Activated T-cell treated with anti-CD3 and anti-CD28 coated beads, Interleukin-2, amount 50 U/mL, for 24 hours (primary cell): Measurements from ENCODE around the gene AMN.
"Not testable (repeated sequence)": the region's sequence is repeated elsewhere in the genome, so short reads cannot be mapped to it uniquely, and the experiment has no call there.

Source experiments
- DNase-seq: peaks from one replicate; pipeline ENCODE4 v3.0.0-alpha.2; 2020
- H3K27ac Mint-ChIP-seq: 2 replicates; pipeline ENCODE4 v1.8.0; 2020; ENCODE audit warnings: mild to moderate bottlenecking, mixed read lengths
- H3K27me3 Mint-ChIP-seq: 2 replicates; pipeline ENCODE4 v1.8.0; 2020; ENCODE audit warnings: mixed read lengths
- H3K36me3 Mint-ChIP-seq: 2 replicates; pipeline ENCODE4 v1.8.0; 2020; ENCODE audit warnings: low read depth, mixed read lengths
- H3K4me1 Mint-ChIP-seq: 2 replicates; pipeline ENCODE4 v1.8.0; 2020; ENCODE audit warnings: low read depth, mixed read lengths
- H3K4me3 Mint-ChIP-seq: 2 replicates; pipeline ENCODE4 v1.8.0; 2020; ENCODE audit warnings: mild to moderate bottlenecking, moderate library complexity, mixed read lengths
- H3K9me3 Mint-ChIP-seq: 2 replicates; pipeline ENCODE4 v1.8.0; 2020; ENCODE audit warnings: mixed read lengths

The AMN gene

DNA sequence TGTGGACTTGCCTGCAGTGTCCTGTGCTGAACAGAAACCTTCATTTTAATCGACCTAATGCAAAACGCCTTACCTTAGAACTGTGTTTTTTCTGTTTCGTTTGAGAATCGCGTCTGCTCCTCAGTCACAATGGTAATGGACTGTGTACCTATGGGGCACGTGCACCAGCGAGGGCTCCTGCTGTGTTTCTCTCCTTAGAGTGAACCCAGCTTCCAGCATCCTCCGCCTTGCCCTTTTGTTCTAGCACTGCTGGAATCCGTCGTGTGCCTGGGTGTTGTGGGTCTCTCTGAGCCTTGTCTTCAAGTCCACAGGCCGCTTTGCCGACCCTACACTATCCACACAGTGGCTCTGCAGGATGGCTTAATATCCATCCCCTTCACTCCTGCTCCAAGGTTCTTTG is 3.6 kb downstream of the AMN start:
- Mint-ChIP-seq H3K27me3 (peaks cover 53% of the 10 kb centered on the region), H3K36me3 (no peaks in the 10 kb centered on the region), H3K4me3 (no peak overlapping the region), H3K27ac (no peak overlapping the region), H3K9me3 (no peaks in the 10 kb centered on the region), H3K4me1 (peaks cover 16% of the 10 kb centered on the region)
- DNase-seq, result no peak

DNA sequence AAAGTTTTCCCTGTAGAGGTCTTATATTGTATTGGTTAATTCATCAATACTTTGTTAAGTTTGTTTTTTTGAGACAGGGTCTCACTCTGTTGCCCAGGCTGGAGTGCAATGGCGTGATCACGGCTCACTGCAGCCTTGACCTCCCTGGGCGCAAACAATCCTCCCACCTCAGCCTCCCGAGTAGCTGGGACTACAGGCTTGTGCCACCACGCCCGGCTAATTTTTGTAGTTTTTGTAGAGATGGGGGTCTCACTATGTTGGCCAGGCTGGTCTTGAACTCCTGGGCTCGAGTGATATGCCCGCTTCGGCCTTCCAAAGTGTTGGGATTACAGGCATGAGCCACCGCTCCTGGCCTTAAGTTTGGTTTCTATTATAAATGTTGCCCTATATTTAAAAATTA is 4.4 kb downstream of the AMN start:
- not testable (repeated sequence) for DNase-seq, H3K9me3 Mint-ChIP-seq, H3K4me3 Mint-ChIP-seq, H3K36me3 Mint-ChIP-seq, H3K27ac Mint-ChIP-seq
- H3K27me3 Mint-ChIP-seq, result peaks cover 60% of the 10 kb centered on the region
- H3K4me1 Mint-ChIP-seq, result peaks cover 16% of the 10 kb centered on the region

DNA sequence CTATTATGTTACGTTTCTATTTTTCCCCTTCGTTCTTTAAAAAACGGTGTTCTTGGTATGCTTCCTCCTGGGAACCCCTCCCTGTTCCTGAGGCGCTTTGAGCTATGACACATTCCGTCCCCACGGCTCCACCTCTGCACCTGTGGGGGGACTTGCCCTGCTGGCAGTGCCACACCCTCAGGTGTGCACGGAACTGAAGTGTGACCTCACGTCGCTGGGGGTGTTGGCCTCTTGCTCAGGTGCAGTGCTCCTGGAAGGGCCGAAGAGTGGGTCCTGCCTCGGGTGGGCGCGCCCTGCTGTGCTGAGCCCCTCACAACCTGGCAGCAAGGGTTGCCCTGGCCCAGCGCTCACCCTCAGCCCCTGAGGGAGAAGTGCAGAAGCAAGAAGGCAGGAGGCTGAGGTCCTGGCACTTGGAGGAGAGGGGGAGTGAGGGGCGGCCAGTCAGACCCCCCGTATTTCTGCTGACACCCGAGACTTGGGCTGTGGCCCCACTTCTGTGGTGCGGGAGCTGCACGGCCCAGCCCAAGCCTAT is 4.9 kb downstream of the AMN start:
- Mint-ChIP-seq H3K27me3 (peaks cover 60% of the 10 kb centered on the region), H3K9me3 (no peaks in the 10 kb centered on the region), H3K27ac (no peak overlapping the region), H3K4me1 (peaks cover 16% of the 10 kb centered on the region), H3K36me3 (no peaks in the 10 kb centered on the region), H3K4me3 (no peak overlapping the region)
- DNase-seq, result no peak

DNA sequence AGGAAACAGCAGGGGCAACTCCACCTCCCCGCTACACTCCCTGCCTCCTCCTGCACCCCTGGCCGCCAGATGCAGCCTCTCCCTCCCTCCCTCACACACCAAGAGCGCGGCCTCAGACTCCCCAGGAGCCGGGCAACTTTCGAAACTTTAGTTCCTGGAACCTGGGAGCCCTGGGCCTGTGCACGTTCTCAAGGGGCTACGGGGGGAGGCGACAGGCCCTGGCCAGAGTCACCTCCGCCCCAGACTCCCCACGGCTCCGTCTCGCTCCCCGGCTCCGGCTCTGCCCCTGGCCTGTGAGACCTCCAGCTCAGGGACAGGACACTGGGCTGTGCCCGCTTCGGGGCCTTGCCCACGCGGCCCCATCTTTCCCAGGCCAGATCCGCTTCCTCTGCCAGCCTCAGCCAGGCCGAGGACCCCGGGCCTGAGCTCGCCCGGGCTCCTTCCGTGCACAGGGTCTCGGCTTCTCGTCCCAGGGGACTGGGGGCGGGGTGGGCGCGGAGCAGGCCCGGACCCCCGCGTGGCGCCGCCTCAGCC is 5.5 kb downstream of the AMN start:
- no peaks in the 10 kb centered on the region for H3K36me3 Mint-ChIP-seq
- H3K4me3 Mint-ChIP-seq, result no peak overlapping the region
- no peaks in the 10 kb centered on the region for H3K9me3 Mint-ChIP-seq
- H3K4me1 Mint-ChIP-seq, result peaks cover 16% of the 10 kb centered on the region
- peaks cover 59% of the 10 kb centered on the region for H3K27me3 Mint-ChIP-seq
- DNase-seq, result peak; percentile 52
- no peak overlapping the region for H3K27ac Mint-ChIP-seq

DNA sequence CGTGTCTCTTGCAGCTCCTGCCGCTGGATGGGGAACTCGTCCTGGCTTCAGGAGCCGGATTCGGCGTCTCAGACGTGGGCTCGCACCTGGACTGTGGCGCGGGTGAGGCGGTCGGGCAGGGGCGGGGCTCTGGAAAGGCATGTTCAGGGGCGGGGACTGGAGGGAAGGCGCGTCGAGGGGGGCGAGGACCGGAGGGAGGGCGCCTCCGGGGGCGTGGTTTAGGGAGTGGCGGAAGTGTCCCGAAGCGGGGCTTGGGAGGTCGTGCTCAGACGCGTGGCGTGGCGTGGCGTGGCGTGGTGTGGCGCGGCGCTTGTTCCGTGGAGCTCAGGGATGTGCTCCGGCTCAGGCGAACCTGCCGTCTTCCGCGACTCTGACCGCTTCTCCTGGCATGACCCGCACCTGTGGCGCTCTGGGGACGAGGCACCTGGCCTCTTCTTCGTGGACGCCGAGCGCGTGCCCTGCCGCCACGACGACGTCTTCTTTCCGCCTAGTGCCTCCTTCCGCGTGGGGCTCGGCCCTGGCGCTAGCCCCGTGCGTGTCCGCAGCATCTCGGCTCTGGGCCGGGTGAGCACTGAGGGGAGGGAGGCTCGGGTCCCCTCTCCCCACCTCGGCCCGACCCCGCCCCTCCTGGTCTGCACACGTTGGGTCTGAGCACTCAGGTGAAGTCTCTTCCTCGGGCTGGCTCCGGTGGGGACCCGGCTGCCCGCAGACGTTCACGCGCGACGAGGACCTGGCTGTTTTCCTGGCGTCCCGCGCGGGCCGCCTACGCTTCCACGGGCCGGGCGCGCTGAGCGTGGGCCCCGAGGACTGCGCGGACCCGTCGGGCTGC is 6.2 kb downstream of the AMN start:
- no peaks in the 10 kb centered on the region for H3K9me3 Mint-ChIP-seq
- H3K27ac Mint-ChIP-seq, result no peak overlapping the region
- H3K4me1 Mint-ChIP-seq, result peaks cover 12% of the 10 kb centered on the region
- peak overlapping the region; percentile 51 for H3K4me3 Mint-ChIP-seq
- H3K27me3 Mint-ChIP-seq, result peaks cover 56% of the 10 kb centered on the region
- peak; percentile 80 for DNase-seq
- H3K36me3 Mint-ChIP-seq, result no peaks in the 10 kb centered on the region

DNA sequence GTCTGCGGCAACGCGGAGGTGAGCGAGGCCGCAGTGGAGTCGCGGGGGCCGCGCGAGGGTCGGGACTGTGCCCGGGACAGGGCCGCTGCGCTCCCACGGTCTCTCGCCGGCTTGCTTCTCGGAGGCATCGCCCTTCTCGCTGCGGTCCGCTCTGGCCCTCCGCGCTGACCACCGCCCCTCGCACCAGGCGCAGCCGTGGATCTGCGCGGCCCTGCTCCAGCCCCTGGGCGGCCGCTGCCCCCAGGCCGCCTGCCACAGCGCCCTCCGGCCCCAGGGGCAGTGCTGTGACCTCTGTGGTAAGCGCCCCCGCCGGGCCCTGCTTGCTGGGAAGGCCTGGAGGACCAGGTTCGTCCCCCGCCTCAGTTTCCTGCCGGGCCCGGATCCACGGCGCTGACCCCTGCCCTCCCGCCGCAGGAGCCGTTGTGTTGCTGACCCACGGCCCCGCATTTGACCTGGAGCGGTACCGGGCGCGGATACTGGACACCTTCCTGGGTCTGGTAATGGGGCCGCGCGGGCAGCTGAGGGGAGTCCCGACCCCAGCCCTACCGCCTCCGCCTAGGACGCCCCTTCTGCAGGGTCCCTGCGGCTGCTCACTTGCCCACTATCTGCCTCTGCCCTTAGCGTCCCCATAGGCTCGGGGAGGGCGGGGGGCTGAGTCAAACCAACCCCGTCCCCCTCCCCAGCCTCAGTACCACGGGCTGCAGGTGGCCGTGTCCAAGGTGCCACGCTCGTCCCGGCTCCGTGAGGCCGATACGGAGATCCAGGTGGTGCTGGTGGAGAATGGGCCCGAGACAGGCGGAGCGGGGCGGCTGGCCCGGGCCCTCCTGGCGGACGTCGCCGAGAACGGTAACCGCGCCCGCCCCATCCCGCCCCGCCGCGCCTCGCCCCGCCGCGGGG is 7.0 kb downstream of the AMN start:
- H3K27ac Mint-ChIP-seq, result no peak overlapping the region
- H3K36me3 Mint-ChIP-seq, result no peaks in the 10 kb centered on the region
- H3K4me1 Mint-ChIP-seq, result peaks cover 9% of the 10 kb centered on the region
- no peaks in the 10 kb centered on the region for H3K9me3 Mint-ChIP-seq
- H3K27me3 Mint-ChIP-seq, result peaks cover 50% of the 10 kb centered on the region
- no peak for DNase-seq
- no peak overlapping the region for H3K4me3 Mint-ChIP-seq

DNA sequence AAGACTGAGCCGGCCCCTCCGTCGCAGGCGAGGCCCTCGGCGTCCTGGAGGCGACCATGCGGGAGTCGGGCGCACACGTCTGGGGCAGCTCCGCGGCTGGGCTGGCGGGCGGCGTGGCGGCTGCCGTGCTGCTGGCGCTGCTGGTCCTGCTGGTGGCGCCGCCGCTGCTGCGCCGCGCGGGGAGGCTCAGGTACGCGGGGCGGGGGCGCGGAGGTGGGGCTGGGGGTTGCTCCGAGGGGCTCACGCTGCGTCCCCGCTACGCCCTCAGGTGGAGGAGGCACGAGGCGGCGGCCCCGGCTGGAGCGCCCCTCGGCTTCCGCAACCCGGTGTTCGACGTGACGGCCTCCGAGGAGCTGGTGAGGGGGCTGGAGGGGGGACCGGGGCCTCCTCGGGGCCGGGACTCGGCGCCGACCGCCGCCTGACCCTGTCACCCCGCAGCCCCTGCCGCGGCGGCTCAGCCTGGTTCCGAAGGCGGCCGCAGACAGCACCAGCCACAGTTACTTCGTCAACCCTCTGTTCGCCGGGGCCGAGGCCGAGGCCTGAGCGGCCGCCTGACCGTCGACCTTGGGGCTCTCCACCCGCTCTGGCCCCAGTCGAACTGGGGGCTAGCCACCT is 7.8 kb downstream of the AMN start:
- H3K27me3 Mint-ChIP-seq, result peaks cover 45% of the 10 kb centered on the region
- no peak for DNase-seq
- no peak overlapping the region for H3K4me3 Mint-ChIP-seq
- no peaks in the 10 kb centered on the region for H3K36me3 Mint-ChIP-seq
- H3K4me1 Mint-ChIP-seq, result peaks cover 8% of the 10 kb centered on the region
- no peak overlapping the region for H3K27ac Mint-ChIP-seq
- no peaks in the 10 kb centered on the region for H3K9me3 Mint-ChIP-seq

DNA sequence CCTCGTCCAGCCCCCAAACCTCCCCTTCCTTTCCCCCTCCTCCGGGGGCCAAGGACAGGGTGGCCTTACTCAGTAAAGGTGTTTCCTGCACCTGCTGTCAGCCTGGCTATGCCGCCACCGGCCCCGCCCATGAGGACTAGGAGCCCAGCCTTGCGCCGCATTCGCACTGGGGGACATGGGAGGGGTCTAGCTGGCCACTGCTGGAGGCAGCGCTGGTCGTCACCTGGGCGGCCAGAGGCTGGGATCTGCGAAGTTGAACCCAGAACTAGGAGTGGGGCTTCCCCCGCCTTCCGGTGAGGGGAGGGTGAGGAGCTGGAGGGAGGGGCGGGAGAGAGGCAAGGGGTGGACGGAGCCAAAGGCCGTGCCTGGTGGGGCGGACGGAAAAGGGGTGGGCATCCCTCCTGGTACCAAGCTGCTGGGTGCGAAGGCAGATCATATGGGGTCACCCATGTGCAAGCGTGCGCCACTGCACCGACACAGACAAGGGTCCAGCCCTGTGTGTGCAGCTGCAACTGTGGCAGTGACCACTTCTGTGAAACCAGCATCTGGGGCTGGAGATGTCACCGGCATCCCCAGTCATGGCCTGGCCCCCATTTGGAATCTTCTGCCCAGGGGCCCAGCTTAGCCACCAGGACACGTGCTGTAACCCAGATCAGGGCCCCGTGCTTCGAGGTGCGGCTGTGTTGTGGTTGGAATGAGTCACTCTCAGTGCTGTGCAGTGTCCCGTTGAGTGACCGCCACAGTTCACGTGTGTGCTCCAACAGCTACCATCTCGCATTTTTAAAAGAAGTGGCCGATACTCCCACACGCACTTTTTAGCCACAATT is 8.5 kb downstream of the AMN start:
- H3K27me3 Mint-ChIP-seq, result peaks cover 38% of the 10 kb centered on the region
- no peak overlapping the region for H3K4me3 Mint-ChIP-seq
- no peaks in the 10 kb centered on the region for H3K9me3 Mint-ChIP-seq
- no peaks in the 10 kb centered on the region for H3K36me3 Mint-ChIP-seq
- H3K4me1 Mint-ChIP-seq, result peaks cover 6% of the 10 kb centered on the region
- DNase-seq, result no peak
- no peak overlapping the region for H3K27ac Mint-ChIP-seq

DNA sequence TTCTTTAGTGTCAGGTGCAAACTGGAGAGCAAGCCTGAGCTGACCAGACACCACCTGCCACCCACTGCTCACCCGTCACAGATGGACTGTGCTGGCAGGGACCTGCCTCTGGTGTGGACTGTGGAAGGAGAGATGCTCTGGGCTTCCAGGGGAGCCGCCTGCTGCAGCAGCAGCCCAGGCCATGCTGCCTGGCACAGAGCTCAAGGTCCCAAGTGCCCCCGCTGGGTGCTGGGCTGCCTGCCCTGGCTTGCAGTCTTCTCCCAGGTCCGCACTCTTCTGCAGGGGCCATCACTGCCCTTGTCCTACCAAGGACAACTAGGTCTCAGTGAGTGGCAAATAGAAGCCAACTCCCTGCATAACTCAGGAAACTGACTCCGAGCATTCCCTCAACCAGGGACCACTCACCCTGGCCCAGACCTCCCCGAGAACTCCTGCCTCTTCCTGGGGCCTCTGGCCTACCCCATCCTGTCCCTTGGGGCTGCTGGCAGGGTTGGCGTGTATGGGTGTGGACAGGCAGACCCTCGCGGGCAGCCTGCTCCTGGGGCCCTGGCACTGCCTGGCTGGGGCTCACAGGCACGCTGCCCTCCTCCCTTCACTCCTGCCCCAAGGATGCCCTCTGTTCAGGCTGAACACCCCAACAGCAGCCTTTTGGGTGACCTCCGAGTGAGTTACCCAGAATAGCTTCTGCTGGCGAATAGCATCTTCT is 9.3 kb downstream of the AMN start:
- peaks cover 6% of the 10 kb centered on the region for H3K4me1 Mint-ChIP-seq
- peaks cover 31% of the 10 kb centered on the region for H3K27me3 Mint-ChIP-seq

DNA sequence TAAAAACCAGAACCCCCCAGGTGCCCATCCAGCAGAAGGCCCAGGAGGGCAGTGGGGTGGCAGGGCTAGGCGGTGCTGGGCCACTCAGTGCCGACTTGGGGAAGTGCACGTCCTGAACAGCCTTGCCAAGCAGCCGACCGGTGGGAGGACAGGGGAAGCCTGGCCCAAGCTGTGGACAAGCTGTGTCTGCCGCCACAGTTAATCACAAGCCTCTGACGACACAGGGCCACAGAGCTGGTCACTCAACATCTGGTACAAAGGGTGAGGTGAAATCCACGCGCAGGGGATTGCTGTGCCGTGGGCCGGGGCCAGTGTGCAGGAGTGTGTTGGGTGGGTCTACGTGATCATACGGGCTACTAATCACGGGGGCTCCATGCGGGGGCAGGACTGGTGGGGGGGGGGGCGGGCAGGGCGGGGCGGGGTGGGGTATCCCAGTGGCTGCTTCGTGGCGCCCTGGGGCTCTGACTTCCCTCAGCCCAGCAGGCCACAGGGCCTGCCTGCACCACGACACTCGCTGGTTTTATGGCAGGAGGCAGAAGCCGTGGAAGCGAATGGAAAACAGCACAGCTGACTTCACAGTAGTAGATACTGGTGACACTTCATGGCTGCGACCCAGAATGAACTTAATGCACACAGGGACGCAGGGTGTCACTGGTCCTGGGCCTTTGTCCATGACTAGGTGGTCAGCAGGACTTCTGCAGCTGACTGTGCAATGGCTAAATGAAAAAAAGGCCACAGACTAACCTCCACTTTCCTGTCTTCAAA is 10.2 kb downstream of the AMN start:
- DNase-seq, result no peak
- Mint-ChIP-seq H3K4me1 (peaks cover 6% of the 10 kb centered on the region), H3K9me3 (no peaks in the 10 kb centered on the region), H3K27ac (no peak overlapping the region), H3K27me3 (peaks cover 25% of the 10 kb centered on the region), H3K4me3 (no peak overlapping the region), H3K36me3 (no peaks in the 10 kb centered on the region)

More for the DNA sequence above, 9.3 kb downstream of the AMN start:
- H3K4me3 Mint-ChIP-seq, result no peak overlapping the region
- no peaks in the 10 kb centered on the region for H3K9me3 Mint-ChIP-seq
- H3K36me3 Mint-ChIP-seq, result no peaks in the 10 kb centered on the region
- DNase-seq, result no peak
- no peak overlapping the region for H3K27ac Mint-ChIP-seq

DNA sequence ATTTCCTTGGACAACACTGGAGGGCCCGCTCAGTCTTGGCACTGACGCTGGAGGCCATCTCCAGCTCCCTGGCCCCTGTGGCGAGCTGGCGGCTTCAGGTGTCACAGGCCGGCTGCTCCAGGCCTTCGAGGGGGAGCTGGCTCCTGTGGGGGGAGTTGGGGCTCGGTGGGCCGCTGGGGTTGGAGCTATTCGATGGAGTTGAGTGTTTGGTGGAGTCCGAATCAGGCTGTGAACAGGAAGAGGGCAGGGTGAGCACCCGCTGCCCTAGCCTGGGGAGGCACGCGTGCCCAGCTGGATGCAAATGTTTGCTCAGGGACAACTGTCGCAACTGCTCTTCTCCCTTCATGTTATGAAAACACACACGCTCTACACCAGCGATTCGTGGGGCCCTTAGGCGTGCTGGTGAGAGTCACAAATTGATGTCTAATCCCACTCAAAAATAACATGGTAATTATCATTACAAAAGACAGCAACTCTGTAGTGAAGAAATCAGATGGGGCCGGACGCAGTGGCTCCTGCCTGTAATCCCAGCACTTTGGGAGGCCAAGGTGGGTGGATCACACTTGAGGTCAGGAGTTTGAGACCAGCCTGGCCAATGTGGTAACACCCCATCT is 11.3 kb downstream of the AMN start:
- no peak overlapping the region for H3K4me3 Mint-ChIP-seq
- no peak overlapping the region for H3K27ac Mint-ChIP-seq
- no peak for DNase-seq
- H3K9me3 Mint-ChIP-seq, result no peaks in the 10 kb centered on the region
- no peaks in the 10 kb centered on the region for H3K36me3 Mint-ChIP-seq
- no peaks in the 10 kb centered on the region for H3K4me1 Mint-ChIP-seq
- peaks cover 16% of the 10 kb centered on the region for H3K27me3 Mint-ChIP-seq

DNA sequence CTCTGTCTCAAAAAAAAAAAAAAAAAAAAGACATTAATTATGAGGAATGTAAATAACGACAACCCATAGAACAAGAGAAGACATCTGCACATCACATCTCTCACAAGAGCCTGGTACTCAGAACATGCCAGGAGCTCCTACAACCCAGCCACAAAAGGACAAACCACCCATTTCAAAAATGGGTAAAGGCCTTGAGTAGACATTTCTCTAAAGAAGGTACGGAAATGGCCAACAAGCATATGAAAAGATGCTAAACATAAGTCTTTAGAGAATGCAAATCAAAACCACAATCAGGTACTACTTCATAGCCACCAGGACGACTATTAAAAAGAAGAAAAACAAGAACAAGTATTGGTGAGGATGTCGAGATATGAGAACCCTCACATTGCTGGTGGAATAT is 13.3 kb downstream of the AMN start:
- H3K9me3 Mint-ChIP-seq, result no peaks in the 10 kb centered on the region
- no peak overlapping the region for H3K27ac Mint-ChIP-seq
- no peaks in the 10 kb centered on the region for H3K36me3 Mint-ChIP-seq
- no peaks in the 10 kb centered on the region for H3K4me1 Mint-ChIP-seq
- H3K4me3 Mint-ChIP-seq, result no peak overlapping the region
- DNase-seq, result no peak
- peaks cover 10% of the 10 kb centered on the region for H3K27me3 Mint-ChIP-seq
